ENCODE results near the gene MIEN1.
A peak's percentile ranks its signal among the peaks of the same experiment; 100 is the strongest.
"Not testable (repeated sequence)": the region's sequence is repeated elsewhere in the genome, so short reads cannot be mapped to it uniquely, and the experiment has no call there.

The MIEN1 gene

GRCh38 chr17:39738983-39739884, 8.9 kb upstream of the MIEN1 start:
- DNase-seq: peak; percentile 77

GRCh38 chr17:39738568-39738901, 8.2 kb upstream of the MIEN1 start:
- peak; percentile 28 for DNase-seq

- DNase-seq: peak; percentile 69
Observed at GRCh38 chr17:39737760-39738567, 7.6 kb upstream of the MIEN1 start, which contains the start of gene GRB7. Gene GRB7 (plus strand): TSS chr17:39737938. CDS start chr17:39742302, 4,364 bp downstream.

- no peak for DNase-seq
Observed at GRCh38 chr17:39737206-39737759, 7.0 kb upstream of the MIEN1 start.

- no peak for DNase-seq
Observed at GRCh38 chr17:39736319-39737165, 6.2 kb upstream of the MIEN1 start.

GRCh38 chr17:39735882-39736281, 5.5 kb upstream of the MIEN1 start:
- DNase-seq: no peak

- DNase-seq: no peak
Observed at GRCh38 chr17:39732586-39732985, 2.3 kb upstream of the MIEN1 start.

- DNase-seq: no peak
Observed at GRCh38 chr17:39729280-39729851, 966 bp downstream of the MIEN1 start.

- no peak for DNase-seq
Observed at GRCh38 chr17:39727556-39727955, 2.8 kb downstream of the MIEN1 start.

GRCh38 chr17:39726617-39727016, 3.7 kb downstream of the MIEN1 start:
- DNase-seq: no peak

GRCh38 chr17:39725923-39726322, 4.4 kb downstream of the MIEN1 start:
- not testable (repeated sequence) for DNase-seq

GRCh38 chr17:39724731-39725130, 5.6 kb downstream of the MIEN1 start:
- DNase-seq: no peak

- no peak for DNase-seq
Observed at GRCh38 chr17:39722965-39723848, 7.1 kb downstream of the MIEN1 start.

GRCh38 chr17:39722104-39722503, 8.2 kb downstream of the MIEN1 start:
- no peak for DNase-seq

GRCh38 chr17:39719563-39720355, 10.6 kb downstream of the MIEN1 start:
- DNase-seq: no peak

- DNase-seq: no peak
Observed at GRCh38 chr17:39717660-39718059, 12.7 kb downstream of the MIEN1 start.

- DNase-seq: no peak
Observed at GRCh38 chr17:39716879-39717536, 13.3 kb downstream of the MIEN1 start.

- no peak for DNase-seq
Observed at GRCh38 chr17:39716073-39716818, 14.1 kb downstream of the MIEN1 start.
